HepG2 (cell line): Measurements from ENCODE around the gene PPP3CB.

Experiments used
- CREBL2 ChIP-seq: sonication (generic); formaldehyde crosslinking; IDR thresholded peaks from 2 replicates; pipeline ENCODE4 v1.8.1; 2023; ENCODE audit warnings: missing genetic modification reagents, mild to moderate bottlenecking, borderline replicate concordance
- CTCF ChIP-seq: sonication (generic); formaldehyde crosslinking; IDR thresholded peaks from 2 replicates; pipeline ENCODE4 v1.5.0; 2020; ENCODE audit warnings: mild to moderate bottlenecking, missing genetic modification reagents, moderate library complexity
- ETV5 ChIP-seq: IDR thresholded peaks from 2 replicates; pipeline ENCODE4 v1.6.1; 2018; ENCODE audit warnings: missing biosample characterization, missing genetic modification reagents, inconsistent platforms, borderline replicate concordance
- HDAC1 ChIP-seq: sonication (generic); formaldehyde crosslinking; IDR thresholded peaks from 2 replicates; pipeline ENCODE4 v1.5.1; 2020; ENCODE audit warnings: mild to moderate bottlenecking, missing genetic modification reagents
- MAX ChIP-seq: IDR thresholded peaks from 2 replicates; pipeline ENCODE4 v1.6.1; 2012; ENCODE audit warnings: inconsistent platforms
- ZNF468 ChIP-seq: sonication (generic); formaldehyde crosslinking; IDR thresholded peaks from 2 replicates; pipeline ENCODE4 v1.8.0; 2022; ENCODE audit warnings: mild to moderate bottlenecking, moderate library complexity, missing genetic modification reagents
- ZNF557 ChIP-seq: sonication (generic); formaldehyde crosslinking; IDR thresholded peaks from 2 replicates; pipeline ENCODE4 v1.4.0; 2020; ENCODE audit warnings: missing genetic modification reagents
- ZNF687 ChIP-seq: sonication (generic); formaldehyde crosslinking; IDR thresholded peaks from 2 replicates; pipeline ENCODE4 v1.5.1; 2020; ENCODE audit warnings: mild to moderate bottlenecking, missing genetic modification reagents, moderate library complexity

GRCh38 chr10:73517166-73517888 lies 21.5 kb upstream of the PPP3CB start:
- no peak for TF ChIP-seq CREBL2 (CRISPR knock-in tag)
- TF ChIP-seq ZNF557 (CRISPR knock-in tag): no peak
- TF ChIP-seq ETV5: no peak
- TF ChIP-seq ZNF687 (CRISPR knock-in tag): no peak
- no peak for TF ChIP-seq ZNF468
- TF ChIP-seq MAX: no peak
- TF ChIP-seq HDAC1 (CRISPR knock-in tag): no peak
- no peak for TF ChIP-seq CTCF (CRISPR knock-in tag)
